Fibroblast of lung (primary cell): ENCODE results near the gene LSR.

Source experiments
- EZH2 ChIP-seq: IDR thresholded peaks from 2 replicates; pipeline ENCODE4 v1.5.1; 2012; ENCODE audit warnings: low read length, control low read depth, mild to moderate bottlenecking; ENCODE audit errors: missing control alignments
- TF ChIP-seq, protein P1 (sequence below), 2 donors: IDR thresholded peaks in 1 of 2; conservative IDR thresholded peaks in 1 of 2; 1 replicate in 1 of 2; 2 replicates in 1 of 2; pipeline ENCODE4 v1.5.1; 2011 to 2012; ENCODE audit warnings: low read length in 2 of 2, control low read depth in 1 of 2, inconsistent platforms in 1 of 2, low read depth in 1 of 2, mild to moderate bottlenecking in 1 of 2

DNA sequence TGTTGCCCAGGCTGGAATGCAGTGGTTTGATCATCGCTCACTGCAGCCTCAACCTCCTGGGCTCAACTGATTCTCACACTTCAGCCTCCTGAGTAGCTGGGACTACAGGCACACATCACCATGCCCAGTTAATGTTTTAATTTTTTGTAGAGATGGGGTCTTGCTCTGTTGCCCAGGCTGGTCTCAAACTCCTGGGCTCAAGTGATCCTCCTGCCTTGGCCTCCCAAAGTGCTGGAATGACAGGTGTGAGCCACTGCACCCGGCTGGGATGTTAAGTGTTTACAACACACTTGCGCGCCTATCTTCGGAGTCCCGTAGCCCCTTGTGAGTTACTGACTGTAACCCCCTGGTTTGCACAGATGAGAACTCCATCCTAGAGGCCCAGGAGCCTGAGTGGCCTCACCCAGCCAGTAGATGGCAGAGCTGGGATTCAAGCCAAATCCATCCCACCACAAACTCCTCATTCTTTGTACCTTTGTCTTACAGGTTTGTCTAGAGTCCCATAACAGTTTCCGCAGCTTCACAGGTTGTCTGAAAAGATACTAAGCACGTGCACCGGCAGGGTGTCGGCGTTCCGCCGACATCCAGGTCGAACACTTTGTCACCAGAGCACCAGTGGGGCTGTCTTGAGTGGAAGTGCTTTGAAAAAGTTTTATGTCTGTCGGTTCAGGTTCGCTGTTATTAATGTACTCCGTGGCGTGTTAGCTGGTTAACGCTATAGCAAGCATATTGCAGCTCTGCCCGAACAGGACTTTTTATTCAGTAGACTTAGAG lies 57.9 kb downstream of the LSR start:
- TF ChIP-seq, protein P1, sequence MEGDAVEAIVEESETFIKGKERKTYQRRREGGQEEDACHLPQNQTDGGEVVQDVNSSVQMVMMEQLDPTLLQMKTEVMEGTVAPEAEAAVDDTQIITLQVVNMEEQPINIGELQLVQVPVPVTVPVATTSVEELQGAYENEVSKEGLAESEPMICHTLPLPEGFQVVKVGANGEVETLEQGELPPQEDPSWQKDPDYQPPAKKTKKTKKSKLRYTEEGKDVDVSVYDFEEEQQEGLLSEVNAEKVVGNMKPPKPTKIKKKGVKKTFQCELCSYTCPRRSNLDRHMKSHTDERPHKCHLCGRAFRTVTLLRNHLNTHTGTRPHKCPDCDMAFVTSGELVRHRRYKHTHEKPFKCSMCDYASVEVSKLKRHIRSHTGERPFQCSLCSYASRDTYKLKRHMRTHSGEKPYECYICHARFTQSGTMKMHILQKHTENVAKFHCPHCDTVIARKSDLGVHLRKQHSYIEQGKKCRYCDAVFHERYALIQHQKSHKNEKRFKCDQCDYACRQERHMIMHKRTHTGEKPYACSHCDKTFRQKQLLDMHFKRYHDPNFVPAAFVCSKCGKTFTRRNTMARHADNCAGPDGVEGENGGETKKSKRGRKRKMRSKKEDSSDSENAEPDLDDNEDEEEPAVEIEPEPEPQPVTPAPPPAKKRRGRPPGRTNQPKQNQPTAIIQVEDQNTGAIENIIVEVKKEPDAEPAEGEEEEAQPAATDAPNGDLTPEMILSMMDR (conservative IDR thresholded peaks at IDR 0.05 in 1 of 2, IDR thresholded peaks at IDR 0.05 in 1 of 2; ENCODE audit: low read depth in 1 of 2, low read length in 2 of 2), result peak in 1 of 2 donors; percentile 20
- no peak for TF ChIP-seq EZH2
